SU-DHL-6 (cell line): ENCODE results near the gene PSPH.
"Not testable (repeated sequence)": the region's sequence is repeated elsewhere in the genome, so short reads cannot be mapped to it uniquely, and the experiment has no call there.

ENCODE experiments used
- EZH2phosphoT487 ChIP-seq: fragments of 200-600 bp; sonication (generic), shearing (Covaris generic); conservative IDR thresholded peaks from 2 replicates; pipeline ENCODE4 v1.6.1; 2018; ENCODE audit warnings: mild to moderate bottlenecking, antibody characterized with exemption, low read length, moderate library complexity, mixed read lengths
- TF ChIP-seq, protein P1 (sequence below): fragments of 200-600 bp; sonication (generic); IDR thresholded peaks from one replicate; pipeline ENCODE4 v1.5.1; 2017; ENCODE audit warnings: antibody characterized with exemption, mild to moderate bottlenecking, low read length, moderate library complexity; ENCODE audit not compliant: insufficient read depth, poor library complexity, severe bottlenecking

DNA sequence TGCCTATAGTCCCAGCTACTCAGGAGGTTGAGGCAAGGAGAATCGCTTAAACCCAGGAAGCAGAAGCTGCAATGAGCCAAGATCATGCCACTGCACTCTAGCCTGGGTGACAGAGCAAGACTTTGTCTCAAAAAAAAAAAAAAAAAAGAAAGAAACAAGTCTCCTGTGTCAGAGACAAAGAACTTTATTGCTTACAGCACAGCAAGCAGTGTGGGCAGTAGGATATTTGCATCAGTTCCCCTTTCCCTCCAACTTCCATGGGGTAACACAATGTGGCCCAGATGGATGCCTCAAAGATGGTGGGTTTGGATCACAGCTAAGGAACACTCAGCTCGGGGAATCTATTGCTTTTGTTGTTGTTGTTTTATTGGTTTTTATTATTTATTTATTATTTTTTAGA lies 5.5 kb downstream of the PSPH start:
- TF ChIP-seq, protein P1, sequence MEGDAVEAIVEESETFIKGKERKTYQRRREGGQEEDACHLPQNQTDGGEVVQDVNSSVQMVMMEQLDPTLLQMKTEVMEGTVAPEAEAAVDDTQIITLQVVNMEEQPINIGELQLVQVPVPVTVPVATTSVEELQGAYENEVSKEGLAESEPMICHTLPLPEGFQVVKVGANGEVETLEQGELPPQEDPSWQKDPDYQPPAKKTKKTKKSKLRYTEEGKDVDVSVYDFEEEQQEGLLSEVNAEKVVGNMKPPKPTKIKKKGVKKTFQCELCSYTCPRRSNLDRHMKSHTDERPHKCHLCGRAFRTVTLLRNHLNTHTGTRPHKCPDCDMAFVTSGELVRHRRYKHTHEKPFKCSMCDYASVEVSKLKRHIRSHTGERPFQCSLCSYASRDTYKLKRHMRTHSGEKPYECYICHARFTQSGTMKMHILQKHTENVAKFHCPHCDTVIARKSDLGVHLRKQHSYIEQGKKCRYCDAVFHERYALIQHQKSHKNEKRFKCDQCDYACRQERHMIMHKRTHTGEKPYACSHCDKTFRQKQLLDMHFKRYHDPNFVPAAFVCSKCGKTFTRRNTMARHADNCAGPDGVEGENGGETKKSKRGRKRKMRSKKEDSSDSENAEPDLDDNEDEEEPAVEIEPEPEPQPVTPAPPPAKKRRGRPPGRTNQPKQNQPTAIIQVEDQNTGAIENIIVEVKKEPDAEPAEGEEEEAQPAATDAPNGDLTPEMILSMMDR, result not testable (repeated sequence)
- TF ChIP-seq EZH2phosphoT487, result not testable (repeated sequence)
